Smooth muscle cell (in vitro differentiated cells): ENCODE data around the gene COPS8. TPM values are rescaled to one million over a fixed set of nuclear protein-coding genes. Genes with fewer than 3 reads are reported as not detected.

Experiments
- DNase-seq: peaks from one replicate; lab custom pipeline; 2025; ENCODE audit not compliant: unreplicated experiment; lab: John Stamatoyannopoulos, UW
- H2AFZ ChIP-seq: fragments of 200-600 bp; sonication (generic); 2 replicates; pipeline ENCODE4 v1.6.0; 2016; ENCODE audit warnings: antibody characterized with exemption, low read depth, mild to moderate bottlenecking
- H3F3A ChIP-seq: fragments of 200-600 bp; sonication (generic); 2 replicates; pipeline ENCODE4 v1.6.0; 2017; ENCODE audit warnings: antibody characterized with exemption, low read depth
- H3K27ac ChIP-seq: fragments of 200-600 bp; sonication (generic); 2 replicates; pipeline ENCODE4 v1.5.1; 2016; ENCODE audit warnings: low read depth, mild to moderate bottlenecking
- H3K27me3 ChIP-seq: fragments of 200-600 bp; sonication (generic); 2 replicates; pipeline ENCODE4 v1.6.1; 2016; ENCODE audit warnings: low read depth, mild to moderate bottlenecking
- H3K36me3 ChIP-seq: fragments of 200-600 bp; sonication (generic); 2 replicates; pipeline ENCODE4 v1.5.1; 2016; ENCODE audit warnings: low read depth
- H3K4me1 ChIP-seq: fragments of 200-600 bp; sonication (generic); 2 replicates; pipeline ENCODE4 v1.5.1; 2016; ENCODE audit warnings: low read depth
- H3K4me2 ChIP-seq: fragments of 200-600 bp; sonication (generic); 2 replicates; pipeline ENCODE4 v1.6.0; 2016; ENCODE audit warnings: mild to moderate bottlenecking
- H3K4me3 ChIP-seq: fragments of 200-600 bp; sonication (generic); 2 replicates; pipeline ENCODE4 v1.5.1; 2016; ENCODE audit warnings: mild to moderate bottlenecking
- H3K79me2 ChIP-seq: fragments of 200-600 bp; sonication (generic); 2 replicates; pipeline ENCODE4 v1.6.0; 2016; ENCODE audit warnings: low read depth, mild to moderate bottlenecking
- H3K9ac ChIP-seq: fragments of 200-600 bp; sonication (generic); 2 replicates; pipeline ENCODE4 v1.6.0; 2016; ENCODE audit warnings: low read depth
- H3K9me3 ChIP-seq: fragments of 200-600 bp; sonication (generic); replicated peaks from 2 replicates; pipeline ENCODE4 v1.5.1; 2016; ENCODE audit warnings: low read depth
- H4K20me1 ChIP-seq: fragments of 200-600 bp; sonication (generic); 2 replicates; pipeline ENCODE4 v1.6.0; 2016; ENCODE audit warnings: low read depth
- WGBS: methylation state at CpG from one replicate; pipeline ENCODE4 v1.1.7; 2016; ENCODE audit warnings: low lambda C conversion rate; 5-methylcytosine and 5-hydroxymethylcytosine counted together
- polyA plus RNA-seq: library from polyadenylated mRNA; unstranded; fragments of >200 nt; fragmentation: Nextera tagmentation; extraction: Ambion mirVana; gene quantifications from 2 replicates; pipeline ENCODE4 v1.2.1, GENCODE V29; 2016
- total RNA-seq: library from RNA; depleted of rRNA; stranded (reverse); fragments of >200 nt; gene quantifications from 2 replicates; pipeline ENCODE4 v1.2.3, GENCODE V29; 2014
- TF ChIP-seq, protein P1 (sequence below): fragments of 200-600 bp; sonication (generic); IDR thresholded peaks from 2 replicates; pipeline ENCODE4 v1.5.1; 2017; ENCODE audit warnings: borderline replicate concordance, mild to moderate bottlenecking, antibody characterized with exemption; ENCODE audit not compliant: insufficient read depth, poor library complexity, severe bottlenecking

Gene COPS8
- total and polyA plus RNA-seq, 2 experiments from 2014 or later: 132 to 159 TPM

DNA sequence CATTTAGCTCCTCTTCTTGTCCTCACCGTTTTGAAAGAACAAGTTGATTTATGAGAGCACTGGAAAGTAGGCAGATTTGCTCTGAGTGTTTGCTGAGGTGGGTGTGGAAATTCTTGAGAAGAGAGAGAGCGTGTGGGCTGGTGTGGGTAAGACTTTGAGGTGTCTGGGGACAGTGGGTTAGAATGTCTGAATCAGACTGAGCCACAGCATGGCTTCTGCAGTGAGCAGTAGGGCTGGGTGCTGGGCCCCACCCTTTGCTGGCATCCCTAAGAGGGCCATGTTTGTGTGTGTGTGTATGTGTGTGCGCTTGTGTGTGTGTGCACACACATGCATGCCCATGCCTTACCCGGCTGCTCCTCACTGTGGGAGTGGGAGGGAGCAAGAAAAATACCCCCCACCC is 63.7 kb downstream of the COPS8 start:
- peak overlapping the region; percentile 35 for H3K27ac ChIP-seq
- H3K27me3 ChIP-seq: no peaks in the 10 kb centered on the region
- 41% methylated on average over 4 of the region's 4 CpGs for WGBS
- no peak overlapping the region for H2AFZ ChIP-seq
- TF ChIP-seq, protein P1, sequence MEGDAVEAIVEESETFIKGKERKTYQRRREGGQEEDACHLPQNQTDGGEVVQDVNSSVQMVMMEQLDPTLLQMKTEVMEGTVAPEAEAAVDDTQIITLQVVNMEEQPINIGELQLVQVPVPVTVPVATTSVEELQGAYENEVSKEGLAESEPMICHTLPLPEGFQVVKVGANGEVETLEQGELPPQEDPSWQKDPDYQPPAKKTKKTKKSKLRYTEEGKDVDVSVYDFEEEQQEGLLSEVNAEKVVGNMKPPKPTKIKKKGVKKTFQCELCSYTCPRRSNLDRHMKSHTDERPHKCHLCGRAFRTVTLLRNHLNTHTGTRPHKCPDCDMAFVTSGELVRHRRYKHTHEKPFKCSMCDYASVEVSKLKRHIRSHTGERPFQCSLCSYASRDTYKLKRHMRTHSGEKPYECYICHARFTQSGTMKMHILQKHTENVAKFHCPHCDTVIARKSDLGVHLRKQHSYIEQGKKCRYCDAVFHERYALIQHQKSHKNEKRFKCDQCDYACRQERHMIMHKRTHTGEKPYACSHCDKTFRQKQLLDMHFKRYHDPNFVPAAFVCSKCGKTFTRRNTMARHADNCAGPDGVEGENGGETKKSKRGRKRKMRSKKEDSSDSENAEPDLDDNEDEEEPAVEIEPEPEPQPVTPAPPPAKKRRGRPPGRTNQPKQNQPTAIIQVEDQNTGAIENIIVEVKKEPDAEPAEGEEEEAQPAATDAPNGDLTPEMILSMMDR: no peak
- peaks cover 3% of the 10 kb centered on the region for H3K36me3 ChIP-seq
- peaks cover 11% of the 10 kb centered on the region for H3K9me3 ChIP-seq
- peak overlapping the region; percentile 5 for H3K4me2 ChIP-seq
- H3K4me3 ChIP-seq: no peak overlapping the region
- peaks cover 13% of the 10 kb centered on the region for H3F3A ChIP-seq
- H3K79me2 ChIP-seq: peaks cover 5% of the 10 kb centered on the region
- no peaks in the 10 kb centered on the region for H4K20me1 ChIP-seq
- DNase-seq: no peak
- no peaks in the 10 kb centered on the region for H3K4me1 ChIP-seq
- H3K9ac ChIP-seq: no peak overlapping the region
